GM12874 (cell line): ENCODE results near the gene TRMT44.

ENCODE experiments used
- CTCF ChIP-seq: IDR thresholded peaks from 2 replicates; pipeline ENCODE4 v1.5.1; 2011; ENCODE audit warnings: low read depth, mild to moderate bottlenecking, control low read depth, low read length, moderate library complexity; ENCODE audit not compliant: insufficient read depth

TRMT44 gene

GRCh38 chr4:8495803-8496202, 55.2 kb downstream of the TRMT44 start:
- no peak for TF ChIP-seq CTCF

- TF ChIP-seq CTCF = no peak
These were observed 57.2 kb downstream of the TRMT44 start for GRCh38 chr4:8497762-8498161.

GRCh38 chr4:8500966-8501365, 60.4 kb downstream of the TRMT44 start:
- TF ChIP-seq CTCF = no peak

GRCh38 chr4:8501781-8502180, 61.2 kb downstream of the TRMT44 start:
- no peak for TF ChIP-seq CTCF

- no peak for TF ChIP-seq CTCF
These were observed 61.8 kb downstream of the TRMT44 start for GRCh38 chr4:8502371-8502770.

GRCh38 chr4:8502836-8503585, 62.4 kb downstream of the TRMT44 start:
- TF ChIP-seq CTCF = no peak

- TF ChIP-seq CTCF = no peak
These were observed 63.2 kb downstream of the TRMT44 start for GRCh38 chr4:8503801-8504200.
